Body of pancreas (tissue), 4 donors: ENCODE results near the gene CANT1. TPM values are rescaled to one million over a fixed set of nuclear protein-coding genes. Genes with fewer than 3 reads are reported as not detected.
A peak's percentile ranks its signal among the peaks of the same experiment; 100 is the strongest.

Experiments used
- ATAC-seq: fragments of 150-250 bp; one replicate; pipeline ENCODE4 v1.9.1; 2016
- DNase-seq, 4 donors: peaks; one replicate each; pipeline ENCODE4 v3.0.0-alpha.2; 2019
- H3K27ac ChIP-seq, 4 donors: fragments of 200-600 bp; sonication (generic); 1 replicate in 3 of 4; 2 replicates in 1 of 4; pipeline versions ENCODE4 v1.5.1 to v1.6.1; 2016 to 2019; ENCODE audit warnings: mild to moderate bottlenecking in 1 of 4, mixed read lengths in 1 of 4, moderate library complexity in 1 of 4
- H3K27me3 ChIP-seq, 2 donors: fragments of 200-600 bp; sonication (generic); one replicate each; pipeline ENCODE4 v1.6.0; 2016; ENCODE audit warnings: mild to moderate bottlenecking in 1 of 2
- H3K36me3 ChIP-seq, 2 donors: fragments of 200-600 bp; sonication (generic); replicated peaks in 1 of 2; 2 replicates each; pipeline ENCODE4 v1.5.1; 2016; ENCODE audit warnings: low read depth in 2 of 2; ENCODE audit not compliant: insufficient read depth in 1 of 2
- H3K4me1 ChIP-seq: fragments of 200-600 bp; sonication (generic); one replicate; pipeline ENCODE4 v1.6.0; 2016
- H3K4me3 ChIP-seq, 2 donors: fragments of 200-600 bp; sonication (generic); 1 replicate in 1 of 2; 2 replicates in 1 of 2; pipeline ENCODE4 v1.5.1; 2016 to 2019
- H3K9me3 ChIP-seq, 3 donors: fragments of 200-600 bp; sonication (generic); 1 replicate in 2 of 3; 2 replicates in 1 of 3; pipeline ENCODE4 v1.5.1; 2016
- POLR2A ChIP-seq, 3 donors: fragments of 450-650 bp; IDR thresholded peaks; one replicate each; pipeline ENCODE4 v1.6.1; 2016; ENCODE audit warnings: antibody characterized with exemption in 3 of 3, mild to moderate bottlenecking in 2 of 3
- WGBS, 2 donors: methylation state at CpG; one replicate each; pipeline ENCODE4 v1.1.5; 2017; 5-methylcytosine and 5-hydroxymethylcytosine counted together
- intact Hi-C: fragments of 100-400 bp; cut with DNase I; formaldehyde crosslinking; loops from one replicate; pipeline ENCODE4 v1.15.1; 2023
- total RNA-seq, 2 donors: library from RNA; depleted of rRNA; stranded (reverse); fragments of >200 nt; gene quantifications; one replicate each; pipeline ENCODE4 v1.1.0, GENCODE V29; 2016
- TF ChIP-seq, protein P1 (sequence below), 7 experiments: fragments of 450-650 bp in 4 of 7; fragments of 200-600 bp in 3 of 7; sonication (generic) in 3 of 7; IDR thresholded peaks; one replicate each; pipeline ENCODE4 v1.5.1; 2016 to 2019; ENCODE audit warnings: antibody characterized with exemption in 7 of 7

Gene CANT1
- total RNA-seq, 2 donors from 2014 or later = 12.5 to 17.5 TPM

DNA sequence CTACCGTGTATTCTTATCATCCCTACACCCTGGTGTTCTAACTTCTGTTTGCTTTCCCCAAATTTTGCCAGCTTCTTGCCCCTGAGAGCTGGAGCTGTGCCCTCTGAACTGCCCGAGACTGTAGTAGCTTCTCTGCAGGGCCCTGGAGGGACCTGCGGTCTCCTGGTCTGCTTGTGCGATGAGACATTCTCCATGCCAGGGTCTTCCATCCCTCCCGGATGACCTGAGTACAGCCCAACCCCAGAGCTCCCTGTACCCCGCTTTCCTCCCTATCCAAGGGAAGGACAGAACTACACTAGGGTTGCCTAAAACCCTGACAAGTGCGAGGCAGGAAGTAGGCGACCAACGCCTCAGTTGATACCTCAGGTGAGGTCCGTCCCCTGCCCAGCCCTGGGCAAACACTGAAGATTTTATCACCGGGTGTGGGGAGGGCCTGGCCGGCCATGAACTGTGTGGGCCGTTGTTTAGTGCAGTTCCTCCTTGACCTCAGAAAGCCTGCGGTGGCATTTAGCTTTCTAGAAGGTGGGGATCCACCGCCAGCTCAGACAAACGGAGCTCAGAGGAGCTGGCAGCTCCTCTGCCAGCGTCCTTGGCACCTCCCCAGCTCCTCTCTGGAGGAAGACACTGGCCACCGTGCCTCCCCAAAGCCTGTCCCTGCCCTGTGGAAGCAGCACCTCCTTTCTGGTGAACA is 13.7 kb downstream of the CANT1 start:
- peaks cover 15% of the 10 kb centered on the region for H3K4me1 ChIP-seq
- 29 to 38% methylated on average over 5 to 18 of the region's 18 CpGs for WGBS, 2 donors
- H3K27me3 ChIP-seq = no peaks in the 10 kb centered on the region
- H3K27ac ChIP-seq = peak overlapping the region in 3 of 4 donors; percentile 32 to 59 (median 58)
- TF ChIP-seq, protein P1, sequence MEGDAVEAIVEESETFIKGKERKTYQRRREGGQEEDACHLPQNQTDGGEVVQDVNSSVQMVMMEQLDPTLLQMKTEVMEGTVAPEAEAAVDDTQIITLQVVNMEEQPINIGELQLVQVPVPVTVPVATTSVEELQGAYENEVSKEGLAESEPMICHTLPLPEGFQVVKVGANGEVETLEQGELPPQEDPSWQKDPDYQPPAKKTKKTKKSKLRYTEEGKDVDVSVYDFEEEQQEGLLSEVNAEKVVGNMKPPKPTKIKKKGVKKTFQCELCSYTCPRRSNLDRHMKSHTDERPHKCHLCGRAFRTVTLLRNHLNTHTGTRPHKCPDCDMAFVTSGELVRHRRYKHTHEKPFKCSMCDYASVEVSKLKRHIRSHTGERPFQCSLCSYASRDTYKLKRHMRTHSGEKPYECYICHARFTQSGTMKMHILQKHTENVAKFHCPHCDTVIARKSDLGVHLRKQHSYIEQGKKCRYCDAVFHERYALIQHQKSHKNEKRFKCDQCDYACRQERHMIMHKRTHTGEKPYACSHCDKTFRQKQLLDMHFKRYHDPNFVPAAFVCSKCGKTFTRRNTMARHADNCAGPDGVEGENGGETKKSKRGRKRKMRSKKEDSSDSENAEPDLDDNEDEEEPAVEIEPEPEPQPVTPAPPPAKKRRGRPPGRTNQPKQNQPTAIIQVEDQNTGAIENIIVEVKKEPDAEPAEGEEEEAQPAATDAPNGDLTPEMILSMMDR (IDR thresholded peaks at IDR 0.05) = no peak
- TF ChIP-seq POLR2A (IDR thresholded peaks at IDR 0.05) = no peak
- H3K36me3 ChIP-seq = peaks cover 0 to 6% of the 10 kb centered on the region in 2 donors
- H3K4me3 ChIP-seq = no peak overlapping the region
- ATAC-seq (peak; percentile 49), DNase-seq (peak; percentile 20 to 45 (median 41))
- no peaks in the 10 kb centered on the region for H3K9me3 ChIP-seq
- intact Hi-C loops = no loop called here

DNA sequence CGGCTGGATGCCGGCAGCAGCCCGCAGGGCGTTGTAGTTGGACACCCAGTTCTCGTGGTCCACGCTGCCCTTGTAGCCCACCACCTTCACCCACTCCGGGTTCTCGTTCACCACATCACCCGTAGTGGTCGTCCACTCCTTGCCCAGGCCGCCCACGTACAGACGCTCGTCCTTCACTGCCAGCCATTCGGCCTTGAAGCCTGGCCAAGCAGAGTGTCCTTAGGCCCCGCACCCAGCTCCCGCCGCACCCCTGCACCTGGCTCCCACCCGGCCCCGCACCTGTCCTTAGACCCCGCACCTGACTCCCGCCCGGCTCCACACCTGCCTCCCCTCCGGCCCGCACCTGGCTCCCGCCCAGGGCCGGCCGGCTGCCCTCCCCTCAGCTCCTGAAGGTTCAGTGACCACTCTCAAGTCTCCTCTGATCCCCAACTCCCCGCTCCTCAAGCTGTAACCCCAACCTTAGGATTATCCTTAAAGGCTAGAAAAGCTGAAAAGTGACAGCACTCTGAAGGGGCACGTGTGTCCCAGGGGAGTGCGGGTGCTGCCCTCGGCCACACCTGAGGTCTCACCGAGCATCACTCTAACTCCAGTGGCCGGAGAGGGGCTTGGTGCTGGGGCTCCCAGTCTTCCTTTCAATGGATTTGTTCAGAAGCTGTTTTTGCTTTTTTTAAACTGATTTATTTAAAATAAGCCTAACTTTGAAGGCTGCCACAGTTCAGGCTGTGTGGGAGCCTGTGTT is 14.4 kb downstream of the CANT1 start:
- Histone ChIP-seq H3K27me3 (no peaks in the 10 kb centered on the region), H3K27ac (peak overlapping the region in 2 of 4 donors; percentile 58 to 59), H3K36me3 (peaks cover 0 to 9% of the 10 kb centered on the region in 2 donors), H3K9me3 (no peaks in the 10 kb centered on the region), H3K4me1 (peaks cover 15% of the 10 kb centered on the region), H3K4me3 (no peak overlapping the region)
- WGBS, 2 donors = 84 to 90% methylated on average over 34 of the region's 34 CpGs
- DNase-seq (no peak), ATAC-seq (no peak)
- TF ChIP-seq, protein P1 (IDR thresholded peaks at IDR 0.05) = no peak
- no peak for TF ChIP-seq POLR2A (IDR thresholded peaks at IDR 0.05)
- intact Hi-C loops = no loop called here

DNA sequence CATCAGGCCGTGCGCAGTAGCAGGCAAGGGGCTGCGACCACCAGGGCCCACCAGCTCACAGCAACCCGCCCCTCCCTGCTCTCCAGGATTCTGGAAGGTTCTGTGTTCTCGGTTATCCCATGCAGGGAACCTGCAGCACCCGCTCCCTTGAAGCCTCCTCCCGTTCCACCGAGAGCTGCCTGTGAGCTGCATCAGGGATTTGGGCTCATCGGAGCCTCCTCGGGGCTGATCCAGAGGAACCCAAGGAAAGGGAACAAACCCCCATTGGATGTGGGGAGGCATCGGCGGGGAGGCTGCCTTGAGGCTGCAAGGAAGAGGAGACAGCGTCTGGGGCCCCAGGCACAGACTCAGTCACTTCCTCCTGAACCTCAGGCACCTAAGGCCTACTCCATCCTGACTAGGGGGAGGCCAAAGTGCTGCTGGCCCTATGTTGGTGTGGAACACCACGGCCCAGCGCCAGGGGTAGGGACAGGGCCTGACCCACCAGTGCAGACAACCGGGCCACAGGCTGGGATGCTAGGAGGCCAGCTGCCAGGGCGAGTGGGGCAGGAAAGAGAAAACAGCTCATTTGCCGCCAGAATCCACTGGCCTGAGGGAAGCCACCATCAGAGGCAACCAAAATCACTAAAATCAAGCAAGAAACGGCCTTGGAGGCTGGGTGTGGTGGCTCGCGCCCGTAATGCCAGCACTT is 15.4 kb downstream of the CANT1 start:
- no peak for TF ChIP-seq POLR2A (IDR thresholded peaks at IDR 0.05)
- TF ChIP-seq, protein P1 (IDR thresholded peaks at IDR 0.05) = no peak
- Histone ChIP-seq H3K4me3 (no peak overlapping the region), H3K27me3 (no peaks in the 10 kb centered on the region), H3K27ac (no peak overlapping the region), H3K4me1 (peaks cover 15% of the 10 kb centered on the region), H3K36me3 (peaks cover 0 to 9% of the 10 kb centered on the region in 2 donors), H3K9me3 (no peaks in the 10 kb centered on the region)
- DNase-seq (no peak), ATAC-seq (no peak)
- WGBS, 2 donors = 94 to 95% methylated on average over 12 to 19 of the region's 22 CpGs
- intact Hi-C loops = no loop called here

DNA sequence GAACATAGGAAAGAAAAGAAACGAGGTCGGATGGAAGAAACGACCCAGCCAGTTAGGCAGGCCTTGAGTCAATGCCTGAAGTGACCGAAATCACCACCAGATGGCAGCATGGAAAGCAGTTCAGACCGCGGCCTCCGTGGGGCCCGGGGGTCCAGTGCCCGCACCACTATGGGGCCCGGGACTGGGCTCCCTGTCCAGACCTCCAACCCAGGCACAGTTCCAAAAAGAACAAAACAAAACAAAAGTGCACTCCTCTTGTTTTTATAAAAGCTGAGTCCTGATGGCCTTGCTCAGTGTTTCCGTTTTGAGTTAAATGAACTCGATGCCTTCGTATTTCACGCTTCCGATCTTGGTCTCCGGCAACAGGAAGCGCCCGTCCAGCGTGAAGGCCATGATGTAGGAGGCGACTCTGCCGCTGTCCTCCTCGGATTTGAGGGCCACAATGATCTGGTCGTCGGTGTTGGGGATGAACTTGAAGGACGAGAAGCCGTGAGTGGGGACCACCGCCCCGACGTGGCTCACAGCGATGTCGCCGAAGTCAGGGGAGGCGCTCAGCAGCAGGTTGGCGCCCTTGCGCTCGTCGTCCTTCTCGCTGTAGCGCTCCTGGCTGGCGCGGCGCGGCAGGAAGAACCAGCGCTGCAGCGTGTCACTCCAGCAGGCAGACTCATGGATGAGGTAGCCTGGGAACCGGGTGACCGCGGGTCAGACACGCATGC is 16.2 kb downstream of the CANT1 start:
- no peaks in the 10 kb centered on the region for H3K9me3 ChIP-seq
- TF ChIP-seq, protein P1 (IDR thresholded peaks at IDR 0.05) = peak; percentile 38 to 78 (median 67)
- TF ChIP-seq POLR2A (IDR thresholded peaks at IDR 0.05) = no peak
- H3K27ac ChIP-seq = no peak overlapping the region
- peak; percentile 54 to 75 (median 63) for DNase-seq
- no peak overlapping the region for H3K4me3 ChIP-seq
- peak; percentile 54 for ATAC-seq
- peaks cover 17% of the 10 kb centered on the region for H3K4me1 ChIP-seq
- intact Hi-C loops = no loop called here
- H3K36me3 ChIP-seq = peaks cover 0 to 9% of the 10 kb centered on the region in 2 donors
- no peaks in the 10 kb centered on the region for H3K27me3 ChIP-seq
- WGBS, 2 donors = 70 to 74% methylated on average over 37 to 48 of the region's 49 CpGs
